KMS-11 (cell line): ENCODE results near the gene ALKBH5.

Experiments used
- H2AFZ ChIP-seq: fragments of 200-600 bp; sonication (generic); 2 replicates; pipeline ENCODE4 v1.6.1; 2016; ENCODE audit warnings: antibody characterized with exemption, mixed run types, low read depth
- H3K27ac ChIP-seq: fragments of 200-600 bp; sonication (generic); 2 replicates; pipeline ENCODE4 v1.6.1; 2016; ENCODE audit warnings: mild to moderate bottlenecking, mixed run types
- H3K27me3 ChIP-seq: fragments of 200-600 bp; sonication (generic); 2 replicates; pipeline ENCODE4 v1.6.1; 2017; ENCODE audit warnings: mild to moderate bottlenecking, low read depth, mixed run types, moderate library complexity; ENCODE audit not compliant: insufficient read depth
- H3K36me3 ChIP-seq: fragments of 200-600 bp; sonication (generic); 2 replicates; pipeline ENCODE4 v1.6.1; 2017; ENCODE audit warnings: mild to moderate bottlenecking, mixed run types; ENCODE audit not compliant: insufficient read depth
- H3K4me1 ChIP-seq: fragments of 200-600 bp; sonication (generic); 2 replicates; pipeline ENCODE4 v1.6.1; 2016; ENCODE audit warnings: mild to moderate bottlenecking, low read depth, mixed run types; ENCODE audit not compliant: poor library complexity, severe bottlenecking
- H3K4me2 ChIP-seq: fragments of 200-600 bp; sonication (generic); 2 replicates; pipeline ENCODE4 v1.7.0; 2016; ENCODE audit warnings: mild to moderate bottlenecking, mixed run types
- H3K4me3 ChIP-seq: fragments of 200-600 bp; sonication (generic); IDR thresholded peaks from 2 replicates; pipeline ENCODE4 v1.6.1; 2017; ENCODE audit warnings: low read depth, low read length, mixed read lengths; ENCODE audit not compliant: insufficient read depth
- H3K79me2 ChIP-seq: fragments of 200-600 bp; sonication (generic); 2 replicates; pipeline ENCODE4 v1.6.1; 2016; ENCODE audit warnings: low read depth, mixed run types; ENCODE audit not compliant: insufficient read depth
- H3K9ac ChIP-seq: fragments of 200-600 bp; sonication (generic); 2 replicates; pipeline ENCODE4 v1.6.1; 2016; ENCODE audit warnings: mild to moderate bottlenecking, mixed run types
- H4K20me1 ChIP-seq: fragments of 200-600 bp; sonication (generic); 2 replicates; pipeline ENCODE4 v1.6.1; 2016; ENCODE audit warnings: mild to moderate bottlenecking, mixed run types; ENCODE audit not compliant: insufficient read depth
- CTCF ChIP-seq: fragments of 200-600 bp; sonication (generic); conservative IDR thresholded peaks from 2 replicates; pipeline ENCODE4 v1.6.1; 2017; ENCODE audit warnings: low read depth, mild to moderate bottlenecking, antibody characterized with exemption, low read length, moderate library complexity, mixed read lengths

ALKBH5 gene

GRCh38 chr17:18248811-18249210 is 65.2 kb downstream of the ALKBH5 start:
- no peaks in the 10 kb centered on the region for H4K20me1 ChIP-seq
- no peak overlapping the region for H3K4me3 ChIP-seq
- H3K79me2 ChIP-seq = no peaks in the 10 kb centered on the region
- H3K4me1 ChIP-seq = no peaks in the 10 kb centered on the region
- TF ChIP-seq CTCF = no peak
- no peak overlapping the region for H3K9ac ChIP-seq
- H3K27ac ChIP-seq = no peak overlapping the region
- H2AFZ ChIP-seq = no peak overlapping the region
- H3K4me2 ChIP-seq = no peak overlapping the region
- no peaks in the 10 kb centered on the region for H3K36me3 ChIP-seq
- no peaks in the 10 kb centered on the region for H3K27me3 ChIP-seq

DNA sequence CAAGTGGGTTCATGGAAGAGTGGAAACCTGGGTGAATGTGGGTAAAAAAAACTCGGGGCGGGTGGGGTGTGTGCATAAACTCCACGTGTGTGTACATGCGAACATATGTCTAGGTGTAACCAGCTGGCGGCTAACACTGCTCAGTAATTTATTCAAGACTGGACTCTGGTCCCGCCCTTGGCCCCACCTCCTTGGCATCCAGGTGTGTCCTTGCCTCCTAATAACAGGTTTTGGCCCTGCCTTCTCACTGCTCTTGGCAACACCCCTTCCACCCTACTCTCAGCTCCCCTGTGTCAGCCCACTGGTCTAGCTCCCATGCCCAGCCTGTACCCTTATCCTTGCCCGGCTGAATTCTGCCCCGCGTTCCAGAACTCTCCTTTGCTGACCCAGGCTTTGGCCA is 66.6 kb downstream of the ALKBH5 start:
- Histone ChIP-seq H2AFZ (no peak overlapping the region), H3K4me2 (no peak overlapping the region), H3K4me1 (no peaks in the 10 kb centered on the region), H3K27me3 (no peaks in the 10 kb centered on the region), H3K36me3 (no peaks in the 10 kb centered on the region), H3K9ac (no peak overlapping the region), H3K4me3 (no peak overlapping the region), H3K79me2 (no peaks in the 10 kb centered on the region), H4K20me1 (no peaks in the 10 kb centered on the region), H3K27ac (no peak overlapping the region)
- no peak for TF ChIP-seq CTCF

DNA sequence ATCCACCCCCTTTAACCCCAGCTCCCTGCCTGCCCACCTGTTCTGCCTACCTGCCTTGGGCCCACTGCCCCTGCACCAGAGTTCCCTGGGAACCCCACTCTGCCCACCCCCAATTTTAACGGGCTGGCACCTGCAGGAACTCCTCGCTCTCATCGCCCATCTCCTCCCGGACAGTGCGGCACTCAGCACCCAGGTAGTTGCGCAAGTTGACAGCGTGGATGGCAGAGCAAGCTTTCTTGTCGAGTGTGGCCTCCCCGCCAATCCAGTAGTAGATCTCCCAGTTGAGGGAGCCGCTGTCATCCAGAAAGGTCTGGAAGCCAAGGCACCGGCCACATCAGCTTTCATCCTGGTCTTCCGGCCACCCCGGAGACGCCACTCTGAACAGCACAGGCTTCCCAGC is 67.1 kb downstream of the ALKBH5 start:
- H3K4me3 ChIP-seq = no peak overlapping the region
- no peak overlapping the region for H3K9ac ChIP-seq
- no peaks in the 10 kb centered on the region for H3K79me2 ChIP-seq
- no peak overlapping the region for H2AFZ ChIP-seq
- H3K36me3 ChIP-seq = no peaks in the 10 kb centered on the region
- no peak overlapping the region for H3K4me2 ChIP-seq
- no peak for TF ChIP-seq CTCF
- no peaks in the 10 kb centered on the region for H3K27me3 ChIP-seq
- H3K27ac ChIP-seq = no peak overlapping the region
- H4K20me1 ChIP-seq = no peaks in the 10 kb centered on the region
- H3K4me1 ChIP-seq = no peaks in the 10 kb centered on the region

DNA sequence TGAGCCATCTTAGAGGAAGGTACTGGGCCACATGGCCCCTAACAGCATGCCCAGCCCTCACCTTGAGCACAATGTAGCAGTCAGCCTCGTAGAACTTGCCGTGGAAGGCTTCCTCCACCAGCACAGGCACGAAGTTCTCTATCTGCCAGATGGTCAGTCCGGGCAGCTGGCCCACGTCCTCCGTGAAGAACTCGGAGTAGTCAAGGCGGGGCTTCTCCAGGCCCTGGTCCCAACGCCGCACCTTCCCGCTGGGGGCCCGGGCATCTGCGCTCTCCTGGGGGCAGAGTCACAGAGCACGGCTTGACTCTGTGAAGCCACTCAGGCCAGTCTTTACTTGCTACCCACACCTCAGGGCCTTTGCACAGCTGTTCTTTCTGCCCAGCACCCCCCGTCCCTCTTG is 67.6 kb downstream of the ALKBH5 start:
- Histone ChIP-seq H4K20me1 (no peaks in the 10 kb centered on the region), H3K4me3 (no peak overlapping the region)
- no peak for TF ChIP-seq CTCF

DNA sequence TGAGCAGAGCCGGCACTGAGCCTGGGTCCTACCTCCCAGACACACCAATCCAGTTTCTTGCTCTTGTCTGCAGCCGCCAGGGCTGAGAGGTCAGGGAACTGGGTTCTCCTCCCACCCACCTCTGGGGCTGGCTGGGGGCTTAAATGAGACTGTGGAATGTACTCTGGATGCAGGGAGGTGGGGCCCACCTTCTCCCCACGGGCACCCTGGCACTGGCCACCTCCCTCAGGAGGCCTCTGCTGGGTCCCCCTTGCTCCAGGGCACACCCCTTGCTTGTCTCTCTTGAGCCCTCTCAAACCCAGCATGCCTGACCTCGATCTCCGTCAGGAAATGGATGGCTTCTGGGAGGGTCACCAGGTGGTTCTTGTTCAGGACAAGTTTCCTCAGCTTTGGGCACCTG is 68.5 kb downstream of the ALKBH5 start:
- Histone ChIP-seq H3K79me2 (no peaks in the 10 kb centered on the region), H3K27me3 (no peaks in the 10 kb centered on the region), H3K4me1 (peaks cover 7% of the 10 kb centered on the region), H2AFZ (no peak overlapping the region), H3K27ac (no peak overlapping the region), H3K4me2 (no peak overlapping the region), H3K9ac (no peak overlapping the region), H3K36me3 (no peaks in the 10 kb centered on the region), H3K4me3 (no peak overlapping the region), H4K20me1 (no peaks in the 10 kb centered on the region)
- no peak for TF ChIP-seq CTCF

More for the DNA sequence above, 67.6 kb downstream of the ALKBH5 start:
- Histone ChIP-seq H3K4me2 (no peak overlapping the region), H2AFZ (no peak overlapping the region), H3K4me1 (no peaks in the 10 kb centered on the region), H3K27ac (no peak overlapping the region), H3K36me3 (no peaks in the 10 kb centered on the region), H3K79me2 (no peaks in the 10 kb centered on the region), H3K27me3 (no peaks in the 10 kb centered on the region), H3K9ac (no peak overlapping the region)
